Frontal cortex (tissue), 4 donors: ENCODE results near the gene ERBIN. TPM values are rescaled to one million over a fixed set of nuclear protein-coding genes. Genes with fewer than 3 reads are reported as not detected.
A peak's percentile ranks its signal among the peaks of the same experiment; 100 is the strongest.
"Not testable (repeated sequence)": the region's sequence is repeated elsewhere in the genome, so short reads cannot be mapped to it uniquely, and the experiment has no call there.

ENCODE experiments used
- DNase-seq, 2 donors: peaks; one replicate each; pipeline ENCODE4 v3.0.0; 2012; ENCODE audit warnings: low spot score in 2 of 2
- FAIRE-seq: peaks from 2 replicates; lab custom pipeline; 2012; peaks lifted over from hg19 to GRCh38; lab: Jason Lieb, UNC
- total RNA-seq: library from RNA; depleted of rRNA; stranded (reverse); fragments of >200 nt; gene quantifications from one replicate; pipeline ENCODE4 v1.2.3, GENCODE V29; 2014
- donor health status: control.
- donor health status: control.
- donor health status: control.

ERBIN gene, protein sequence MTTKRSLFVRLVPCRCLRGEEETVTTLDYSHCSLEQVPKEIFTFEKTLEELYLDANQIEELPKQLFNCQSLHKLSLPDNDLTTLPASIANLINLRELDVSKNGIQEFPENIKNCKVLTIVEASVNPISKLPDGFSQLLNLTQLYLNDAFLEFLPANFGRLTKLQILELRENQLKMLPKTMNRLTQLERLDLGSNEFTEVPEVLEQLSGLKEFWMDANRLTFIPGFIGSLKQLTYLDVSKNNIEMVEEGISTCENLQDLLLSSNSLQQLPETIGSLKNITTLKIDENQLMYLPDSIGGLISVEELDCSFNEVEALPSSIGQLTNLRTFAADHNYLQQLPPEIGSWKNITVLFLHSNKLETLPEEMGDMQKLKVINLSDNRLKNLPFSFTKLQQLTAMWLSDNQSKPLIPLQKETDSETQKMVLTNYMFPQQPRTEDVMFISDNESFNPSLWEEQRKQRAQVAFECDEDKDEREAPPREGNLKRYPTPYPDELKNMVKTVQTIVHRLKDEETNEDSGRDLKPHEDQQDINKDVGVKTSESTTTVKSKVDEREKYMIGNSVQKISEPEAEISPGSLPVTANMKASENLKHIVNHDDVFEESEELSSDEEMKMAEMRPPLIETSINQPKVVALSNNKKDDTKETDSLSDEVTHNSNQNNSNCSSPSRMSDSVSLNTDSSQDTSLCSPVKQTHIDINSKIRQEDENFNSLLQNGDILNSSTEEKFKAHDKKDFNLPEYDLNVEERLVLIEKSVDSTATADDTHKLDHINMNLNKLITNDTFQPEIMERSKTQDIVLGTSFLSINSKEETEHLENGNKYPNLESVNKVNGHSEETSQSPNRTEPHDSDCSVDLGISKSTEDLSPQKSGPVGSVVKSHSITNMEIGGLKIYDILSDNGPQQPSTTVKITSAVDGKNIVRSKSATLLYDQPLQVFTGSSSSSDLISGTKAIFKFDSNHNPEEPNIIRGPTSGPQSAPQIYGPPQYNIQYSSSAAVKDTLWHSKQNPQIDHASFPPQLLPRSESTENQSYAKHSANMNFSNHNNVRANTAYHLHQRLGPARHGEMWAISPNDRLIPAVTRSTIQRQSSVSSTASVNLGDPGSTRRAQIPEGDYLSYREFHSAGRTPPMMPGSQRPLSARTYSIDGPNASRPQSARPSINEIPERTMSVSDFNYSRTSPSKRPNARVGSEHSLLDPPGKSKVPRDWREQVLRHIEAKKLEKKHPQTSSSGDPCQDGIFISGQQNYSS (N-terminal part only)
- 83.2 TPM for total RNA-seq

DNA sequence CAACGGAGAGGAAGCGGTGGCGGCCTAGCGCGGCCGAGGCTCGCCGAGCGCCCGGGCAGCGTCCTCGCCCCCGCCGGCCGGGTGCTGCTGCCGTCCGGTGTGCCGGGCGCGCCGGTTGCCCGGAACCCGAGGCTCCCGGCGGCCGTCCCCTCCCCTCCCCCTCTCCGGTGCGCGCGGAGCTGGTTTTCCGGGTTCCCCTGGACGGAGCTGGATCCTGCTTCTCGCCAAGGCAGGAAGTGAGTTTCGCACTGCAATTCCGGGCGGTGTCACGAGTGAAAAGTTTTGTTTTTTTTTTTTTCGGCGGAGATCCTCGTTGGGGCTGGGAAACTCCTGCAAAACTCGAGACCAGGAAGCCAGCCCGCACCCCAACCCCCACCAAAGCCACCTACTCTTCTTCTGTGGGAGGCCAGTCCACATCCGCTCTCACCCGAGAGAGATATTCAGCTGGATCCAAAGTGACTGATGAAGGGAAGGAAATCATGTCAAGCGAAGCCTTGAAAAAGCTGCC, at the start of gene ERBIN:
Gene ERBIN (plus strand): TSS at position 300 of the 508 bp plus-strand sequence. CDS start 66,144 bp downstream, outside the sequence.
- FAIRE-seq: no peak
- DNase-seq: peak; percentile 55 to 60

DNA sequence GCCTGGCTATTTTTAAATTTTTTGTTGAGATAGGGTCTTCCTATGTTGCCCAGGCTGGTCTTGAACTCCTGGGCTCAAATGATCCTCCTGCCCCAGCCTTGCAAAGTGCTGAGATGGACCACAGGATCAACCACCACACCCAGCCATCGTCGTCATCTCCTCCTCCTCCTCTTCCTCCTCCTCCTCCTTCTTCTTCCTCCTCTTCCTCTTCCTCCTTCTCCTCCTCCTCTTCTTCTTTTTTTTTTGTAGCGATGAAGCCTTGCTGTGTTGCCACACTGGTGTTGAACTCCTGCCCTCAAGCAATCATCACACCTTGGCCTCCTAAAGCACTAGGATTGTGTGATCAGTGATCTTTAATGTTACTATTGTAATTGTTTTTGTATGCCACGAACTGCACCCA, 49.4 kb upstream of the ERBIN start:
- no peak for FAIRE-seq

DNA sequence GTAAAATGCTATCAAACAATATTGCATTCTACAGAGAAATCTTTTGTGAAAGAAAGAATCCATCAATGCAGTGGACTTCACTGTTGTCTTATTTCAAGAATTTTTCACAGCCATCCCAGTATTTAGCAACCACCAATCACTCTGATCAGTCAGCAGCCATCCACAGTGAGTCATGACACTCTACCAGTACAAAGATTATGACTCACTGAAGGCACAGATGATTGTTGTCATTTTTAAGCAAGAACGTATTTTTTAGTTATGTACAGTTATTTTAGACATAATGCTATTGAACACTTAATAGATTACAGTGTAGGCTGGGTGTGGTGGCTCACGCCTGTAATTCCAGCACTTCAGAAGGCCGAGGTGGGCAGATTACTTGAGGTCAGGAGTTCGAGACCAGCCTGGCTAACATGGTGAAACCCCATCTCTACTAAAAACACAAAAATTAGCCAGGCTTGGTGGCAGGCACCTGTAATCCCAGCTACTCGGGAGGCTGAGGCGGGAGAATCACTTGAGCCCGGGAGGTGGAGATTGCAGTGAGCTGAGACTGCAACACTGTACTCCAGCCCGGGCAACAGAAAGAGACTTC, 46.6 kb upstream of the ERBIN start:
- DNase-seq, FAIRE-seq: not testable (repeated sequence)

More for the DNA sequence above, 49.4 kb upstream of the ERBIN start:
- no peak for DNase-seq

DNA sequence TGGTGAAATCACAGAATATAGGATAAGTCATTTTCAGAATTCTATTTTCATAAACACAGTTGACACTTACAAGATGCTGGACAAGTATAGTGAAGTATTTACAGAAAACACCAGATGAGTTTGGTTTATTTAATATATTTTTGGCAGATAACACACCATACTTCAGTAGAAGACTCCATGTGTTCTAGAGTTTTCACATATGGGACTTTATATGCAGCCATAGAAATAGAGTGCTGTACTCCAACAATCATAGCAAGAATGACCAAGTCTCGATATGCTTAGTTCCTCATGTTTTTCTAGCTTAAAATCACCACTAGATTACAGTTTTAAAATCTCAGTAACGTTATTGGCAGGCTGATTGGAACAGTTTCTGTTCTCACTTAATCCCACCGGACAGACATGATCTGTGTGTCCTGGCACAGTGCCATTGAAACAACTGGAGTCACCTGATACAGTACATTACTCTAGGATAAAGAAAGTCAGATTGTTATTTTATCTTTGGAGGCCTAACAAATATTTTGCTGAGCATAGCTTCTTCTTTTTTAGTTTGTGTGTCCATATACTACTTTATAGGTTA, 45.8 kb upstream of the ERBIN start:
- FAIRE-seq: no peak

DNA sequence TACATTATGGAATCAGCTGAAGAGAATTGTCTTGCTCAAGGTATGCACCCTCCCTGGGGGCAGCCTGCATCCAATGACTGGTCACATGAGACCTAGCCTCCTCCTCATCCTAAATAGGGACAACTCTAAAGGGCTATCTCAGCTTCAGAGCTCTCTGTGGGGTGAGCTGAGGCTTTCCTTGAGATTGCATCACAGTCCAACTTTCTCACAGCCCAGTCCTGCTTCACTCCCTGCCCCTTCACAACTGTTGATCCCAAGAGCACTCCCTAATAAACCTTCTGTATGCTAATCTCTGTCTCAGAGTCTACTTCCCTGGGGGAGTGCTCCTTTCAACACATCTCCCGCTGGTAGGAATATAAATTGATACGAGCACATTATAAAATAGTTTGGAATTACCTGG, 44.1 kb upstream of the ERBIN start:
- FAIRE-seq: no peak

More for the DNA sequence above, 45.8 kb upstream of the ERBIN start:
- no peak for DNase-seq

DNA sequence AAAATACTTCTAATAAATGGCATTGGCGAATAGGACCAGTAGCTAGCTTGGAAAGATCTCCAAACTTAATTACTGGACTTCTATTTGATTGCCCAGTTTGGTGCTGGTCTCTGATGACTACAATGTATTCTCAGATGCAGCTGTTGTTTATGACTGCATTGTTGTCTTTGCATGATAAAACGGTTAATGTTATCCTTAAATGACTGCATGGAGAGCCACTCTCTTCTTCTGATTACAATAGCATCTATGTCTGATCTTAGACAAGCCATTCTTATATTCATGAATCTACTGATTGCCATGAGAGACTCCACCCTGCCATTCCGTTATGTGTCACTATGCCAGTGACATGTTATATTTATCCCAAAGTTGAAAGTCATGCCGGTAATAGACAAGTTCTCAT, 42.9 kb upstream of the ERBIN start:
- DNase-seq (peak in 1 of 2 donors; percentile 17), FAIRE-seq (no peak)

More for the DNA sequence above, 44.1 kb upstream of the ERBIN start:
- no peak for DNase-seq

DNA sequence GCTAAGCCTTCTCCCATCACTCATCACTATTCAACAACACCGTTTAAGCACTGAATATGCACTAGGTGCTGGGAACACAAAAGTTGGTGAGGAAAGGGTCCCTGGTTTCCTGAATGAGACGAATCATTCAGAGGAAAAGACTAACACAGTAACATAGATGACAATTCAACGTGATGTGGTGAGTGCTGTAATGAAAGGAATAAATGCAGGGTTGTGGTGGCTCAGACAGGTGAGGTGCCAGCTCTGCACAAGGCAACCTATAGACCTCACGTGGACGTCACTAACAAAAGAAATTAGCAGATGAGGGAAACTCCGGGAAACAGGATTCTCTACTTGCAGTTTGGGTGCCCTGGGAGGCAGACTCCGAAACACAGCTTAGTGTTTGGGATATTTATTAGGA, 40.0 kb upstream of the ERBIN start:
- no peak for FAIRE-seq
- DNase-seq: no peak

DNA sequence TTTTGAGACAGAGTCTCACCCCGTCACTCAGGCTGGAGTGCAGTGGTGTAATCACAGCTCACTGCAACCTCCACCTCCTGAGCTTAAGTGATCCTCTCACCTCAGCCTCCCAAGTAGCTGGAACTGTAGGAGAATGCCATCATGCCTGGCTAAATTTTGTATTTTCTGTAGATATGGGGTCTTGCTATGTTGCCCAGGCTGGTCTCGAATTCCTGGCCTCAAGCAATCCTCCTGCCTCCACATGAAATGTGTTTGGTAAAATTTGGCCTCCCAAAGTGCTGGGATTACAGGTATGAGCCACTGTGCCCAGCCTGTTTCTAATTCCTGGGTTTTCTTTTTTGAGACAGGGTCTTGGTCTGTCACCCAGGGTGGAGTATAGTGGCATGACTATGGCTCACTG, 34.4 kb upstream of the ERBIN start:
- DNase-seq, FAIRE-seq: not testable (repeated sequence)

DNA sequence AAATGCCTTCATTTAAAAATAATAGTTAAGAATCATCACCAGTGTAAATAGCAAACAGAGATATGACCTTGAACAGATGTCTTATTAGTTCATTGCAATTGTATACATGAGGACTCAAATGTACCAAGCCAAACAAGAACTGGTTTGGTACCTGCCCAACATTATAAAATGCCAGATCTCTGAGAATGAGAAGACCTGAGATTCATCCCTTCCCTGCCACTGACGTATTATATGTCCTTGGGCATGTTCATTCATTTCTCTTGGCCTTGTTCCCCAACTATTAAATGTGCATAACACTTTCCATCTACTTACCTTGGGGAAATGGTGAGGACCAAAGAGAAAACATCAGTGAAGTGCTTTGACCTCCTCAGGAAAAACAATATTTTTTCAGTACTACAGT, 33.6 kb upstream of the ERBIN start:
- FAIRE-seq (no peak), DNase-seq (no peak)

DNA sequence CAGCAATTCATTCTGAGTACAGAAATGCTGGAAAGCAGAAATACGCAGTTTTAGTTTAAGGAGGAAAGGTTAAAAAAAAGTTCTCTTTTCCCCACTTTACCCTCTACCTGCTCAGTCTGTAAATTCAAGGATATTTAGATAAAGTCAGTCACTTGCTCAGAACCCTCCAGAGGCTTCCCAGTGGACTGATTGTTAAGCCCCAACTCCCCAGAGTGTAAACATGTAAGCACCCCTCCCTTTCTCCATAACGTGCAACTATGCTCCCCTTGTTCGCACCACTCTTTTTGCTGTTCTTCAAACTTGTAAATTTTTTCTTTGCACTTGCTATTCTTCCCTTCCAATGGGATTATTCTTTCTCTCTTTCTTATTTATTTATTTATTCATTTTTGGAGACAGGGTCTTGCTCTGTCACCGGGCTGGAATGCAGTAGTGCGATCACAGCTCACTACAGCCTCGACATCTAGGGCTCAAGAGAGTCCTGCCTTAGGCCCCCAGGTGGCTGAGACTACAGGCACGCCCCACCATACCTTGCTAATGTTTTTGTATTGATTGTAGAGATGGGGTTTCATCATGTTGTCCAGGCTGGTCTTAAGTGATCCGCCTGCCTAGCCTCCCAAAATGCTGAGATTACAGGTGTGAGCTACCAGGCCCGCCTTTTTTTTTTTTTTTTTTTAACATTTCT, 32.5 kb upstream of the ERBIN start:
- FAIRE-seq (no peak), DNase-seq (no peak)

DNA sequence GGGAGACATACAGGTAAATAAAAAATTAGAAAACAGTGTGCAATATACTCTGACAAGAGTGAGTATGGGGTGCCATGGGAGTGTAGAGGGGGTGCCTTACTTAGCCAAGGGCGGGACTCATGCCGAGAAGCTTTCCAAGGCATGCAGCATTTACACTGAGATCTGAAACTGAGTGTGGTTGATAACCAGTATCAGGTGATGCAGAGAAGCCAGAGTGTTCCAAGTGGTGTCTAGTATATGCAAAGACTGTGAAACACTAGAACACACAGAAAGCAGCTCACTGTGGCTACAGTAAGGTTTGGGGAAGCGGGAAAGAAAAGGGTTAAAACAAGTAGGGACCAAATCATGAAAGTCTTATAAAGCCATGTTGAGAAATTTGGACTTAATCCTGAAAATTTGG, 30.5 kb upstream of the ERBIN start:
- FAIRE-seq (no peak), DNase-seq (no peak)

DNA sequence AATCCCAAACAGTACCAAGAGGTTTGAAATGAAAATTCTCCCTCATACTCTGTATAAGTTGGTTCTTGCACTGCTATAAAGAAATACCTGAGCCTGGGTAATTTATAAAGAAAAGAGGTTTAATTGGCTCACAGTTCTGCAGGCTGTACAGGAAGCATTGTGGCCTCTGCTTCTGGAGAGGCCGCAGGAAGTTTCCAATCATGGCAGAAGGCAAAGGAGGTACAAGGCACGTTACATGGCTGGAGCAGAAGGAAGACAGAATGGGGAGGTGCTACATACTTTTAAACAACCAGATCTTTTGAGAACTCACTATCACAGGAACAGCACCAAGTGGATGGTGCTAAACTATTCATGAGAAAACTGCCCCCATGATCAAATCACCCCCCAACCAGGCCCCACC, 25.6 kb upstream of the ERBIN start:
- no peak for DNase-seq
- no peak for FAIRE-seq

DNA sequence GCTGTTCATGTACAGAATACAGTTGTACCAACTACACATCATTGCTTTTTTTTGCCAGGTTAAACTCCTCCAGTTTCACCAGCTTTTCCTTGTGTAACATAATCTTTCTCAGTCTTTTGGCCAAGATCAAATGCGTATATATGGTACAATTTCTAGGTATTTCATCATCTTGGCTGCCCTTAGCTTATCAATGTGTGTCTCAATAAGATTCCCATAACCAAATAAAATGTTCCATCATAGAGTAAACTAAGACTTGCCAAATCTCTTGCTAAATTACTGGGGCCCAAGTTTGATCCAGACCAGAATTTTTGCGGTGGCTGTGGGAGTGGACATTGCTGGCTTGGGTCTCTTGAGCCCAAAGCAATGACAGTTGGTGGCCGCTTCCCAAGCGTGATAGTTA, 24.3 kb upstream of the ERBIN start:
- no peak for DNase-seq
- FAIRE-seq: no peak

DNA sequence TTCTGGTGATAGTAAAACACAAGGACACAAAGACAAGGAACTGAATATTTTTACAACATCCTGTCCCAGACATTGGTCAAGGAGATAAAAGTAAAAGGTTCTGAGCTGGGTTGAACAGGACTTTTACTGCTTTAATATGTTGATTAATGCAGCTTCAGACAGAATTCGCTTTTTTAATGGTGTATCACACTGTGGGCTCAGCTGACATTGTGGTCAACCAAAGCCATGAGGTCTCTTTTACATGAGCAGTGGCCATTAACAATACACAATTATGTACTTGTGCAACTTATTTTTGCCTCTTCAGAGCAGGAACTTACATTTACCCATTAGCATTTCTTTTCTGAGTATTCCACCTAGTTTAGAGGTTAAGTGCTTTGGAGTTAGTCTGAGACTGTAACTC, 22.8 kb upstream of the ERBIN start:
- DNase-seq (no peak), FAIRE-seq (no peak)

DNA sequence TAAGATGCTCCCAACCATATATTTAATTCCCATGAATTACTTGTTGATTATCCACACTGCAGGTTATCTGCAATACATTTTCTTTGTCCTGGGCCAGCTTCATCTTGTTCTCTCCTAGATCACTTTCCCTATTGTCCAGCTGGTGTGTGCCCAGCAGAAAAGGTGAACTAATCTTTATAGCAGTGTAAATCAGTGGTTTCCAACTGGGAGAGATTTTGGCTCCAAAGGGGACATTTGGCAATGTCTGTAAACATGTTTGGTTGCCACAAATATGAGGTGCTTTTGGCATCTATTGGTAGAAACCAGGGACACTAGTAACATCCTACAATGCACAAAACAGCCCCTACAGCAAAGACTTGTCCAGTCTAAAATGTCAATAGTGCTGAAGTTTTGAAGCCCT, 20.1 kb upstream of the ERBIN start:
- DNase-seq (no peak), FAIRE-seq (no peak)

DNA sequence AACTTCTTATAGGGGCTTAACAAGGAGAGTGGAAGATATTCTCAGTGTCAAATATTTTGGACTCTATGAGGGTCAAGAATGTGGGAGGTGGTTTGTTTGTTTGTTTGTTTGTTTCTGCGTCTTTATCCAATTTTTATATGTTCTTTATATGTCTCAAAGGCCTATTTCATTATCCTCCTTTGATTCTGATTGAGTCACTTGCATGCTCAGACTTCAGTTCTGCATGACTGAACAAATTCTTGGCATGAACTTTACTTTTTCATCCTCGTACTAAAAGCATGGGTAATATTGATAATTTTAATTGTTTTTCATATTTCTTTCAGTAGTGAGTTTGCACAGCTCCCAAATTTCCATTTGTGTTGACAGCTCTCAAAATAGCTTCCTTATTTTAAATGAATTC, 19.2 kb upstream of the ERBIN start:
- no peak for DNase-seq
- FAIRE-seq: no peak

DNA sequence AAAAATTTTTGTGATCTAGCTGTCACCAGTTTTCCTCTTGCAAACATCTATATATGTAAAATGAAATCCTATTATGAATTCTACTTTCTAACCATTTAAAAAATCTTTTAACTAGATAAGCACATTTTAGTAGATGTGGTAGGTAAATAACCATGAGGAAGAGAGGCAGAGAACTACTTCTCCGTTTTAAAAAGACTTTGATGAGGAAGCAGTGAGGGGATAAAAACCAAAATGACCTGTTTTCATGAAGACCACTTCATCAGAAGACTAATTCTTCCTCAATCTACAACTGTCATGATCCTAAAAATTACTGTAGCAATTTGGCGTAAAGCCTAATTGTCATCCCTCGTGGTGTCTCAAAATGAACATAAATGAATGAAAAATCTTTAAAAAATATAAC, 15.7 kb upstream of the ERBIN start:
- FAIRE-seq (no peak), DNase-seq (no peak)

DNA sequence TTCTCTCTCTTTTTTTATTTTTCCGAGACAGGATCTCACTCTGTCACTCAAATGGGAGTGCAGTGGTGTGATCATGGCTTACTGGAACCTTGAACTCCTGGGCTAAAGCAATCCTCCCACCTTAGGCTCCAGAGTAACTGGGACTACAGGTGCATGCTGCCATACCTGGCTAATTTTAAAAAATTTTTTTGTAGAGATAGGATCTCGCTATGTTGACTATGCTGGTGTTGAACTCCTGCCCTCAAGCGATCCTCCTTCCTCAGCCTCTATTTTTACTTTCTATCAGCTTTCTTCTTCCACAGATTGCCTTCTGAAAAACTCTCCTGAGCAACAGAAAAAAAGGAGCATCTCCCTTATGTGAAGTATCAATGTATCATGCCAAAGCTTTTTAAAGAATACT, 14.1 kb upstream of the ERBIN start:
- FAIRE-seq (no peak), DNase-seq (no peak)

DNA sequence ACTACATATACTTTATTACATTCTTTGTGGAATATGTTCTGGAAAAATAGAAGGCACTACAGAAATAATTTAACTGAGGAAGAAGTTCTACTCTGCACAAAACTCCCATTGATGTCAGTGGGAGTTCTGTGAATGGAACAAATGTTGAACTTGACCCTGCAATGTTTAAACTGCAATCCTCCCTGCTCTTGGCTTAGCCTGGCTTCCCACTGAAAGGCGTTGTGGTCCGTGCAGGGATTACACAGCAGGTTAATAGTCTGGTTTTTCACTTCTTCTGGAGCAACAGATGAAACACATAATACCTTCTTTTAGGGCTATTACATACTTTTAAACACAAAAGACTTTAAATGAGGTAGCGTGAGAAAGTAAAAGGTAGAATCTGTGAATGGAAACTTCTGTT, 12.9 kb upstream of the ERBIN start:
- FAIRE-seq (no peak), DNase-seq (no peak)
